SH-SY5Y (cell line): ENCODE data around the gene UGP2.

Source experiments
- GATA2 ChIP-seq: IDR thresholded peaks from 2 replicates; pipeline ENCODE4 v1.6.1; 2011; ENCODE audit warnings: mild to moderate bottlenecking, low read depth, low read length
- GATA3 ChIP-seq: IDR thresholded peaks from 2 replicates; pipeline ENCODE4 v1.6.1; 2011; ENCODE audit warnings: low read depth, mild to moderate bottlenecking, low read length, moderate library complexity

The UGP2 gene

GRCh38 chr2:63827749-63828148, 13.9 kb upstream of the UGP2 start:
- TF ChIP-seq GATA3: no peak
- TF ChIP-seq GATA2: no peak

- TF ChIP-seq GATA3 (no peak), GATA2 (no peak)
Observed at GRCh38 chr2:63831176-63831575, 10.5 kb upstream of the UGP2 start.

- TF ChIP-seq GATA2 (no peak), GATA3 (no peak)
Observed at GRCh38 chr2:63834401-63834800, 7.3 kb upstream of the UGP2 start.

- TF ChIP-seq GATA2 (no peak), GATA3 (no peak)
Observed at GRCh38 chr2:63837036-63837594, 4.6 kb upstream of the UGP2 start.

- TF ChIP-seq GATA3 (no peak), GATA2 (no peak)
Observed at GRCh38 chr2:63840081-63840784, 1.5 kb upstream of the UGP2 start.

- no peak for TF ChIP-seq GATA3
- TF ChIP-seq GATA2: no peak
Observed at GRCh38 chr2:63840785-63841253, 877 bp upstream of the UGP2 start.

- TF ChIP-seq GATA2 (peak; percentile 23; the same call in 1 of the 2 replicates), GATA3 (no peak)
Observed at GRCh38 chr2:63842149-63843061, 709 bp downstream of the UGP2 start.

GRCh38 chr2:63843093-63843492, 1.4 kb downstream of the UGP2 start:
- TF ChIP-seq GATA3: no peak

GRCh38 chr2:63843791-63844190, 2.1 kb downstream of the UGP2 start:
- TF ChIP-seq GATA3 (no peak), GATA2 (no peak)

- TF ChIP-seq GATA2 (no peak), GATA3 (no peak)
Observed at GRCh38 chr2:63844616-63845015, 2.9 kb downstream of the UGP2 start.

- TF ChIP-seq GATA2: no peak
- no peak for TF ChIP-seq GATA3
Observed at GRCh38 chr2:63845866-63846265, 4.2 kb downstream of the UGP2 start.

- TF ChIP-seq GATA3 (0 out of 2 replicates have a peak, but pooled peaks have one; percentile 27), GATA2 (peak; percentile 39; the same call in 1 of the 2 replicates)
Observed at GRCh38 chr2:63846487-63846886, 4.8 kb downstream of the UGP2 start.

GRCh38 chr2:63849381-63850203, 7.9 kb downstream of the UGP2 start:
- TF ChIP-seq GATA3 (no peak), GATA2 (no peak)

- no peak for TF ChIP-seq GATA3
- TF ChIP-seq GATA2: no peak
Observed at GRCh38 chr2:63850204-63850571, 8.5 kb downstream of the UGP2 start.
